Measurements from ENCODE around the gene POLDIP3. TPM values are rescaled to one million over a fixed set of nuclear protein-coding genes. Genes with fewer than 3 reads are reported as not detected.

POLDIP3 gene
- total and polyA plus RNA-seq, 7 donors: 25.8 to 45.9 (median 34.3) TPM

- peak overlapping the region in 2 of 4 donors; percentile 3 to 53 for H3K27ac ChIP-seq
- DNase-seq: no peak
- no peak overlapping the region for H3K4me3 ChIP-seq
- peaks cover 0 to 64% (median 52%) of the 10 kb centered on the region in 4 donors for H3K4me1 ChIP-seq
- no peaks in the 10 kb centered on the region for H3K27me3 ChIP-seq
- intact Hi-C loops (cut with DNase I): loop anchor here (10.0 kb wide), 2 partner anchors 213 to 373 kb away; partner anchors contain the start of genes ARFGAP3 and PACSIN2
- H3K9me3 ChIP-seq: no peaks in the 10 kb centered on the region
- TF ChIP-seq POLR2AphosphoS5 (IDR thresholded peaks at IDR 0.05) (no peak), POLR2A (IDR thresholded peaks at IDR 0.05) (no peak), CTCF (IDR thresholded peaks at IDR 0.05) (no peak), EP300 (IDR thresholded peaks at IDR 0.05) (no peak)
- WGBS, 2 donors: 84 to 93% methylated on average over 9 of the region's 9 CpGs
- H3K36me3 ChIP-seq: no peaks in the 10 kb centered on the region
These were observed 27.2 kb upstream of the POLDIP3 start for GRCh38 chr22:42641801-42642413.

- Histone ChIP-seq H3K27me3 (no peaks in the 10 kb centered on the region), H3K4me3 (no peak overlapping the region), H3K9me3 (no peaks in the 10 kb centered on the region), H3K27ac (peak overlapping the region in 1 of 4 donors; percentile 19), H3K36me3 (peaks cover 0 to 12% (median 2%) of the 10 kb centered on the region in 4 donors), H3K4me1 (peaks cover 0 to 61% (median 49%) of the 10 kb centered on the region in 4 donors)
- 79 to 93% methylated on average over 9 of the region's 9 CpGs for WGBS, 2 donors
- intact Hi-C loops (cut with DNase I): loop anchor here (10.0 kb wide), 2 partner anchors 215 to 375 kb away; partner anchors contain the start of genes ARFGAP3 and PACSIN2
- TF ChIP-seq EP300 (IDR thresholded peaks at IDR 0.05): no peak
- no peak for TF ChIP-seq POLR2A (IDR thresholded peaks at IDR 0.05)
- TF ChIP-seq CTCF (IDR thresholded peaks at IDR 0.05): no peak
- TF ChIP-seq POLR2AphosphoS5 (IDR thresholded peaks at IDR 0.05): no peak
- DNase-seq: no peak
These were observed 25.0 kb upstream of the POLDIP3 start for GRCh38 chr22:42639541-42640241.

GRCh38 chr22:42637555-42637954 is 22.9 kb upstream of the POLDIP3 start:
- Histone ChIP-seq H3K4me1 (peaks cover 0 to 41% (median 28%) of the 10 kb centered on the region in 4 donors), H3K27ac (peak overlapping the region in 3 of 4 donors; percentile 78 to 87 (median 84)), H3K27me3 (no peaks in the 10 kb centered on the region), H3K4me3 (no peak overlapping the region), H3K36me3 (peaks cover 5 to 31% (median 15%) of the 10 kb centered on the region in 4 donors), H3K9me3 (no peaks in the 10 kb centered on the region)
- TF ChIP-seq EP300 (IDR thresholded peaks at IDR 0.05) (no peak), POLR2AphosphoS5 (IDR thresholded peaks at IDR 0.05) (no peak), POLR2A (IDR thresholded peaks at IDR 0.05) (no peak), CTCF (IDR thresholded peaks at IDR 0.05) (no peak)
- 84 to 89% methylated on average over 12 of the region's 12 CpGs for WGBS, 2 donors
- DNase-seq: no peak
- intact Hi-C loops (cut with DNase I): no loop called here

GRCh38 chr22:42636506-42636905 is 21.8 kb upstream of the POLDIP3 start:
- DNase-seq: no peak
- peak overlapping the region; percentile 77 to 87 (median 81) for H3K27ac ChIP-seq
- H3K4me3 ChIP-seq: no peak overlapping the region
- intact Hi-C loops (cut with DNase I): no loop called here
- H3K27me3 ChIP-seq: no peaks in the 10 kb centered on the region
- WGBS, 2 donors: 94 to 98% methylated on average over 17 of the region's 17 CpGs
- no peaks in the 10 kb centered on the region for H3K9me3 ChIP-seq
- H3K4me1 ChIP-seq: peaks cover 0 to 30% (median 21%) of the 10 kb centered on the region in 4 donors
- H3K36me3 ChIP-seq: peaks cover 5 to 41% (median 20%) of the 10 kb centered on the region in 4 donors
- TF ChIP-seq CTCF (IDR thresholded peaks at IDR 0.05) (no peak), EP300 (IDR thresholded peaks at IDR 0.05) (no peak), POLR2AphosphoS5 (IDR thresholded peaks at IDR 0.05) (no peak), POLR2A (IDR thresholded peaks at IDR 0.05) (no peak)

All from sigmoid colon (tissue), 7 donors.